Measurements from ENCODE around the gene RPL38. TPM values are rescaled to one million over a fixed set of nuclear protein-coding genes. Genes with fewer than 3 reads are reported as not detected.

The RPL38 gene
- total RNA-seq, 6 experiments from 2014 or later, result 161 to 313 (median 282) TPM

DNA sequence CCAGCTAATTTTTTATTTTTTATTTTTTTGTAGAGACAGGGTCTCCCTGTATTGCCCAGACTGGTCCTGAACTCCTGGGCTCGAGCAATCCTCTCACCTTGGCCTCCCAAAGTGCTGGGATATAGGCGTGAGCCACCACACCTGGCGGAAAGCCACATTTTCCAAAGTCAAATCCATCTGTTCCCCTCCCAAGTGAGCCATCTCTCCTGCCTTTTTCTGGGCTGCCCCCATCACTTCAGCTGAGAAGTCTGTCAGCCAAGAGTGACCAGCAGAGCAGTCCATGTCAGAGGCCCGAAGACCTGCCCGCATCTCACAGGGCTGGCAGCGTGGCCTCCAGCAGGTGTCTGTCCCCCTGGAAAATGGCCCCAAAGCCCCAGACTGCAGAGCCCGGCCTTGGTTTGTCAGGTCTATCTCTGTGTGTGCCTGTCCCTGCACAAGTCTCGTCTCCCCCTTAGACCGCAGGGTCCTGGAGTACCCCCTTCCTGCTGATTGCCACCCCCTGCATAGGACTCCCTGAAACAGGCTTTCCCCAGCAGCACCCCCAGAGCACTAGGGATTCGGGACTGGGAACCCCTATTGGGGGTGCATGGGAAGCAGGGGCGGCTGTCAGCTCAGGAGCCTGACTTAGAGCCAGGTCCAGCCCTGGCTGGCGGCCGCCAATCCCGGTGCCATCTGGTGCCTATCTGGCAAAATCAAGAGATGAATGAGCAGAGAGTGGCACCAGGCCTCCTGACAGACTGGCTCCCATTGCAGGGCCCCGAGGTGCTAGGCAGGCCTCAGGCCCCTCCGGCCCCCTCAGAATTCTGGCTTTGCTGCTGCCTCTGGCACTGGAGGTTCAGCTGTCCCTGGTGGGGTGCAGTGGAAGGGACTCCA lies 17.7 kb downstream of the RPL38 start:
- TF ChIP-seq, protein P1, sequence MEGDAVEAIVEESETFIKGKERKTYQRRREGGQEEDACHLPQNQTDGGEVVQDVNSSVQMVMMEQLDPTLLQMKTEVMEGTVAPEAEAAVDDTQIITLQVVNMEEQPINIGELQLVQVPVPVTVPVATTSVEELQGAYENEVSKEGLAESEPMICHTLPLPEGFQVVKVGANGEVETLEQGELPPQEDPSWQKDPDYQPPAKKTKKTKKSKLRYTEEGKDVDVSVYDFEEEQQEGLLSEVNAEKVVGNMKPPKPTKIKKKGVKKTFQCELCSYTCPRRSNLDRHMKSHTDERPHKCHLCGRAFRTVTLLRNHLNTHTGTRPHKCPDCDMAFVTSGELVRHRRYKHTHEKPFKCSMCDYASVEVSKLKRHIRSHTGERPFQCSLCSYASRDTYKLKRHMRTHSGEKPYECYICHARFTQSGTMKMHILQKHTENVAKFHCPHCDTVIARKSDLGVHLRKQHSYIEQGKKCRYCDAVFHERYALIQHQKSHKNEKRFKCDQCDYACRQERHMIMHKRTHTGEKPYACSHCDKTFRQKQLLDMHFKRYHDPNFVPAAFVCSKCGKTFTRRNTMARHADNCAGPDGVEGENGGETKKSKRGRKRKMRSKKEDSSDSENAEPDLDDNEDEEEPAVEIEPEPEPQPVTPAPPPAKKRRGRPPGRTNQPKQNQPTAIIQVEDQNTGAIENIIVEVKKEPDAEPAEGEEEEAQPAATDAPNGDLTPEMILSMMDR (IDR thresholded peaks at IDR 0.05), result no peak
- TF ChIP-seq POLR2A (IDR thresholded peaks at IDR 0.05), result no peak
- Histone ChIP-seq H3K9me3 (no peaks in the 10 kb centered on the region), H3K36me3 (no peaks in the 10 kb centered on the region), H3K27me3 (no peaks in the 10 kb centered on the region), H3K4me3 (no peak overlapping the region), H3K27ac (no peak overlapping the region), H3K4me1 (no peaks in the 10 kb centered on the region)
- no peak for ATAC-seq
- intact Hi-C loops (cut with DNase I), result no loop called here
- 81% methylated on average over 3 of the region's 16 CpGs for WGBS (ENCODE audit: insufficient coverage, low coverage, low lambda C conversion rate, missing lambda C conversion rate)
- no peak for DNase-seq

DNA sequence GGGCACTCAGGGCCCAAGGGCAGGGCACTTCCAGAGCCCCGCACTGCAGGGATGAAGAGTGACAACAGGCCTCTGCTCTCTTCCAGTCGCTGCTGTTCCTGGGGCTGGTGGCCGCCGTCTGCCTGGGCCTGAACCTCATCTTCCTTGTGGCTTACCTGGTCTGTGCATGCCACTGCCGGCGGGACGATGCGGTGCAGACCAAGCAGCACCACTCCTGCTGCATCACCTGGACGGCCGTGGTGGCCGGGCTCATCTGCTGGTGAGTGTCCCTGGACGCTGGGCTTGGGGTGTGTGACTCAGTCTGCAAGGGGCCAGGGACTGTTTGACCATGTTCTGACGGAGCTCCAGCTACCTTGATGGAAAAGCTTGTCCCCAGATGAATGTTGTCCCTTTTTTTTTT lies 18.9 kb downstream of the RPL38 start:
- H3K4me3 ChIP-seq, result no peak overlapping the region
- no peak for DNase-seq
- no peaks in the 10 kb centered on the region for H3K36me3 ChIP-seq
- H3K27ac ChIP-seq, result no peak overlapping the region
- no peak for ATAC-seq
- no peaks in the 10 kb centered on the region for H3K27me3 ChIP-seq
- H3K9me3 ChIP-seq, result no peaks in the 10 kb centered on the region
- intact Hi-C loops (cut with DNase I), result no loop called here
- 67% methylated on average over 1 of the region's 13 CpGs for WGBS (ENCODE audit: insufficient coverage, low coverage, low lambda C conversion rate, missing lambda C conversion rate)
- TF ChIP-seq POLR2A (IDR thresholded peaks at IDR 0.05), result no peak
- TF ChIP-seq, protein P1 (IDR thresholded peaks at IDR 0.05), result no peak
- H3K4me1 ChIP-seq, result no peaks in the 10 kb centered on the region

DNA sequence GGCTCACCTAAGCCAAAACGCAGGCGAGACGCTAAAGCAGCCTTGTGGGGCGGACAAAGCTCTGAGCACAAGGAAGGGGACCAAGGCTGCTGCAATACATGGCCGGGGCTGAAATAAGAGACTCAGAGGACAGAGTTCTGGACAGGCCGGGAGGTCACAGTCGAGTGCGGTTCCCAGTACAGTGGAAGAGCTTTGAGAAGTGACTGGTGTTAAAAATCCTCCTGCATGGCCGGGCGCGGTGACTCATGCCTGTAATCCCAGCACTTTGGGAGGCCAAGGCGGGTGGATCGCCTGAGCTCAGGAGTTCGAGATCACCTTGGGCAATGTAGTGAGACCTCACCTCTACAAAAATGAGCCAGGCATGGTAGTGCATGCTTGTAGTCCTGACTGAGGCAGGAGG lies 20.4 kb downstream of the RPL38 start:
- 88% methylated on average over 7 of the region's 14 CpGs for WGBS (ENCODE audit: insufficient coverage, low coverage, low lambda C conversion rate, missing lambda C conversion rate)
- H3K27me3 ChIP-seq, result no peaks in the 10 kb centered on the region
- no peak for ATAC-seq
- no peak overlapping the region for H3K4me3 ChIP-seq
- no peaks in the 10 kb centered on the region for H3K4me1 ChIP-seq
- DNase-seq, result no peak
- no peak overlapping the region for H3K27ac ChIP-seq
- H3K36me3 ChIP-seq, result no peaks in the 10 kb centered on the region
- no peaks in the 10 kb centered on the region for H3K9me3 ChIP-seq
- TF ChIP-seq, protein P1 (IDR thresholded peaks at IDR 0.05), result no peak
- TF ChIP-seq POLR2A (IDR thresholded peaks at IDR 0.05), result no peak
- intact Hi-C loops (cut with DNase I), result no loop called here

DNA sequence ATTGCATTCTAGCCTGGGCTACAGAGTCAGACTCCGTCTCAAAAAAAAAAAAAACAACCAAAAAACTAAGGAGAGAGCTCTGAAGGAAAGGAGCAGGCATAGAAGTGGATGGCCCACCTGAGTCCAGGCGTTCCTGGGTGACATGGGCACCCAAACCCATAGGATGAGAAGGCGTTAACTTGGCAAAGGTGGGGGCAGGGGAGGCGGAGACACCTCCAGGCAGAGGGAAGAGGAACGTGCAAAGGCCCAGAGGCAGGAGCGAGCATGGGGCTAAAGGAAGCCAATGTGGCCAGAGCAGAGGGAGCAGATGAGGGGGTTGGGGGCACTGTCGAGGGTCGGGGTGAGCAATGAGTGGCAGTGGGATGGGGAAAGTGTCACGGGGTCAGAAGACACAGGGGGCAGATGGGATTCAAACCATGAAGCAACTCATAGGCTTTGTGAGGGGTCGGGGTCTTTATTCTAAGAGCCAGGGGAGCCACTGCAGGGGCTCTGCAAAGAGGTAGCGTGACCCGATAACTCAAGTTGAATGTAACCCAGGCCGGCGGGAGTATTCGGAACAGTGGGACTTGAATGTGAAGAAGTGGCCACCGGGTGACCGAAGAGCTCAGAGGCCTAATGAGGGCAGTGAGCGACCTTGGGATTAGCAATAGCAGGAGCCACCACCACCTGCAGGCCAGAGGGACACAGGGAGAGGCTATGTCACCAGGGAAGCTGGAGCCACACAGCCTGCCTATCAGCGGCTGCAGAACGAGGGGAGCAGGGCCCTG lies 21.7 kb downstream of the RPL38 start:
- no peak for TF ChIP-seq POLR2A (IDR thresholded peaks at IDR 0.05)
- TF ChIP-seq, protein P1 (IDR thresholded peaks at IDR 0.05), result no peak
- H3K27ac ChIP-seq, result no peak overlapping the region
- H3K4me1 ChIP-seq, result no peaks in the 10 kb centered on the region
- H3K36me3 ChIP-seq, result no peaks in the 10 kb centered on the region
- DNase-seq (no peak), ATAC-seq (no peak)
- H3K27me3 ChIP-seq, result no peaks in the 10 kb centered on the region
- intact Hi-C loops (cut with DNase I), result no loop called here
- 86% methylated on average over 13 of the region's 20 CpGs for WGBS (ENCODE audit: insufficient coverage, low coverage, low lambda C conversion rate, missing lambda C conversion rate)
- no peak overlapping the region for H3K4me3 ChIP-seq
- H3K9me3 ChIP-seq, result no peaks in the 10 kb centered on the region

All from right lobe of liver (tissue), 6 donors.